AG04449 (cell line): ENCODE measurements around the gene ERBB4.
"Not testable (repeated sequence)": the region's sequence is repeated elsewhere in the genome, so short reads cannot be mapped to it uniquely, and the experiment has no call there.

Source experiments
- CTCF ChIA-PET: fragments of 350-600 bp; formaldehyde crosslinking; extraction: SDS; loops from one replicate; lab custom pipeline; 2021; ENCODE audit warnings: antibody characterized with exemption; lab: Yijun Ruan, JAX
- POLR2A ChIA-PET: fragments of 400-600, 350-600 bp; formaldehyde crosslinking; extraction: SDS; loops from one replicate; lab custom pipeline; 2020; ENCODE audit warnings: antibody characterized with exemption, inconsistent platforms; lab: Yijun Ruan, JAX
- DNase-seq: peaks from one replicate; pipeline ENCODE4 v3.0.0-alpha.2; 2010; ENCODE audit warnings: low read depth, low spot score
- H3K4me3 ChIP-seq: 2 replicates; pipeline ENCODE4 v1.5.1; 2011; ENCODE audit warnings: low read depth, mild to moderate bottlenecking, control low read depth, low read length
- TF ChIP-seq, protein P1 (sequence below): IDR thresholded peaks from one replicate; pipeline ENCODE4 v1.5.1; 2011; ENCODE audit warnings: mild to moderate bottlenecking, moderate library complexity, low read length, control low read depth, inconsistent platforms; ENCODE audit not compliant: insufficient read depth; ENCODE audit errors: missing control alignments

Gene ERBB4

DNA sequence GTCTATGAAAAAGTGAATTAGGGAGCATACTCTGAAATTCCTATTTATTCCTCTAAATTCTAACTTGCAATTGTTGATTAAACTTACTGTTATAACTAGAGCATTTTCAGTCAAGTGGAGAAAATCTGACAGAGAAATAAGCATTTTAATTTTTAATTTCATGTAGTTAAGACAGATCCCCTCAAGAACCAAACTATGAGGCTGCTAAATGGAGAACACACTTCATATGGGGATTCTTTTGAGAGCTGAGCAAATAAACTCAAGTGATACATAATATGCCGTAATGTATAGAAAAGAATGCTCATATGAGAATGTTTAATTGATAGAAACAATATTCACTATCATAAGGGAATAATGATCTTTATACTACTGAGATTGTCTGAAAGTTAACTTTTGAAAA is 340.8 kb downstream of the ERBB4 start:
- ChIA-PET POLR2A (no interaction called here), CTCF (no interaction called here)
- no peak for DNase-seq
- TF ChIP-seq, protein P1, sequence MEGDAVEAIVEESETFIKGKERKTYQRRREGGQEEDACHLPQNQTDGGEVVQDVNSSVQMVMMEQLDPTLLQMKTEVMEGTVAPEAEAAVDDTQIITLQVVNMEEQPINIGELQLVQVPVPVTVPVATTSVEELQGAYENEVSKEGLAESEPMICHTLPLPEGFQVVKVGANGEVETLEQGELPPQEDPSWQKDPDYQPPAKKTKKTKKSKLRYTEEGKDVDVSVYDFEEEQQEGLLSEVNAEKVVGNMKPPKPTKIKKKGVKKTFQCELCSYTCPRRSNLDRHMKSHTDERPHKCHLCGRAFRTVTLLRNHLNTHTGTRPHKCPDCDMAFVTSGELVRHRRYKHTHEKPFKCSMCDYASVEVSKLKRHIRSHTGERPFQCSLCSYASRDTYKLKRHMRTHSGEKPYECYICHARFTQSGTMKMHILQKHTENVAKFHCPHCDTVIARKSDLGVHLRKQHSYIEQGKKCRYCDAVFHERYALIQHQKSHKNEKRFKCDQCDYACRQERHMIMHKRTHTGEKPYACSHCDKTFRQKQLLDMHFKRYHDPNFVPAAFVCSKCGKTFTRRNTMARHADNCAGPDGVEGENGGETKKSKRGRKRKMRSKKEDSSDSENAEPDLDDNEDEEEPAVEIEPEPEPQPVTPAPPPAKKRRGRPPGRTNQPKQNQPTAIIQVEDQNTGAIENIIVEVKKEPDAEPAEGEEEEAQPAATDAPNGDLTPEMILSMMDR = no peak
- H3K4me3 ChIP-seq = no peak overlapping the region

DNA sequence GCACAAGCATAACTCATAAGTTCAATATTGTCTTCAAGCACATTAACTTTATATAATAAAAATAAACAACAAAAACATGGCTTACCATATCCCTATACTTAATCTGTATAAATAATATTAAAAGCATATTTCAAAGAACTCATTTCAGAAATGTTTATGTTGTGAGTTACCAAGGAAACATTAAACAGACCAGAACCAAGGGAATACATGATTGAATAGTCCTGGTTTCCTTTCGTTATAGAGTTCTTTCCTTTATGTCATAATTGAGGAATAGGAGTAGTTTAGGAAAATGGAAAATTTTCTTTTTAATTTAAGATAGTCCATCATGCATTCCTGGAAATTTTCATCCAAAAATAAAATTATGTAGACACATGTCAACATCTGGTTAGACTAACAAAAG is 343.0 kb downstream of the ERBB4 start:
- TF ChIP-seq, protein P1 = no peak
- POLR2A ChIA-PET = no interaction called here
- no peak overlapping the region for H3K4me3 ChIP-seq
- CTCF ChIA-PET = no interaction called here
- DNase-seq = no peak

DNA sequence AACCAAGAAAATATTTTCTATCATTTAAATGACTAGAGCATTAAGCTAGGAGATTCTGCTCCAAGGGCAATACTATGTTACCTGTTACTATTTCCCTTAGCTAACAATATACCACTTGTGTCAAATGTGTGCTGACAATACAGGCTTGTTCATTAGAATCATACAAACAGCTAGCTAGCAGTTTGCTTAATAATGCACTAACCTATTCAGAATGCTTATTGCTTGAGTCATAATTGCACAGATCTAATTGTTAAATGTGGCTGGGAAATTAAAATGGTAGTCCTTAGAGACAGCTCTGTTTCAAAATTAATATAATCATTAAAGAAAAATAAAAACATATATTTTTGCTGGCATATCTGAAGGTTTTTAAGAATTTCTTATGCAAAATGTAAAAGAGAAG is 344.2 kb downstream of the ERBB4 start:
- TF ChIP-seq, protein P1 = no peak
- DNase-seq = no peak
- ChIA-PET CTCF (no interaction called here), POLR2A (no interaction called here)
- H3K4me3 ChIP-seq = no peak overlapping the region

DNA sequence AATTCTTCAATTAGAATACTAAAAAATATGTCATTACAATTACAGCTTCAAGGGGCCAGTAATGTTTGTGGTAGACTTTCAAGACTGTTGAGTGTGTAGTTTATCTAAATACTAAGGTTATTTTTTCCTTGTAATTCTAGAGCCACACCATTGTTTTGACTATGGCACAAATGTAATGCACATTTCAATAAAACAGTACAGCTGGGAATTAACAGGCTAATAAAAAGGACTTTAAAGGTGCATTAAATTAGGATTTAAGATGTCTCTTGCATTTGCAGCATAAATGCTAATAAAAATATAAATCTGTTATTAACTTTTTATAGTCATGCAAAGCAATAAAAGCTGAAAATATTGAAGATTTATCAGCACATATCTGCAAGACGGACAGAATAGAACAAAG is 344.8 kb downstream of the ERBB4 start:
- TF ChIP-seq, protein P1 = no peak

DNA sequence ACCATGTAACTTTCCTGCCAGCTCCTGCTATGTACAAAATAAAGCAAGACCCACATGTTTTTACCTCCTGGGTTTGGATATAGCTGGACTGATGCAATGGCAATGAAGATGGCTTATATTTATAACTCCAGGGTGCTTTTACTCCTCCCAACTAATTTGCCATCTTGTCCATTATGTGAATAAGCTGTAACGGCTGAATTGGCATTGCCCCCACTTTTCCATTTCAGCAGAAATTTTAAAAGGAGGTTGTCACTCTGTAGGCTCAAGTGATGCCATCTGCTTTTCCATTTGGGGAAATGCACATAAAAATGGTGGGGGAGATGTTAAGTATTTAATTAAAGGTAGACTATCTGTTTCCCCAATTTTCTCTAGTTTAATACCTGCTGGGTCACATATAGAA is 345.5 kb downstream of the ERBB4 start:
- TF ChIP-seq, protein P1 = no peak
- ChIA-PET POLR2A (no interaction called here), CTCF (interaction anchor here (0.7 kb wide), 1 partner anchor 34 kb away, joined by 3 read pairs; no protein-coding TSS in a partner anchor)
- no peak for DNase-seq
- no peak overlapping the region for H3K4me3 ChIP-seq

More for the DNA sequence above, 344.8 kb downstream of the ERBB4 start:
- CTCF ChIA-PET = no interaction called here
- POLR2A ChIA-PET = no interaction called here
- H3K4me3 ChIP-seq = no peak overlapping the region
- no peak for DNase-seq

DNA sequence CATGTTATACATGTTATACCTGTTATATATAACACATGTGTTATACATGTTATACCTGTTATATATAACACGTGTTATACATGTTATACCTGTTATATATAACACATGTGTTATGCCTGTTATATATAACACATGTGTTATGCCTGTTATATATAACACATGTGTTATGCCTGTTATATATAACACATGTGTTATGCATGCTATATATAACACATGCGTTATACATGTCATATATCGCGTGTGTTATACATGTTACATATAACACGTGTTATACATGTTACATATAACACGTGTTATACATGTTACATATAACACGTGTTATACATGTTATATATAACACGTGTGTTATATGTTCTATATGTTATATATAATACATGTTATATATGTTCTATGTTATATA is 347.2 kb downstream of the ERBB4 start:
- H3K4me3 ChIP-seq, CTCF ChIA-PET, POLR2A ChIA-PET, DNase-seq: not testable (repeated sequence)

DNA sequence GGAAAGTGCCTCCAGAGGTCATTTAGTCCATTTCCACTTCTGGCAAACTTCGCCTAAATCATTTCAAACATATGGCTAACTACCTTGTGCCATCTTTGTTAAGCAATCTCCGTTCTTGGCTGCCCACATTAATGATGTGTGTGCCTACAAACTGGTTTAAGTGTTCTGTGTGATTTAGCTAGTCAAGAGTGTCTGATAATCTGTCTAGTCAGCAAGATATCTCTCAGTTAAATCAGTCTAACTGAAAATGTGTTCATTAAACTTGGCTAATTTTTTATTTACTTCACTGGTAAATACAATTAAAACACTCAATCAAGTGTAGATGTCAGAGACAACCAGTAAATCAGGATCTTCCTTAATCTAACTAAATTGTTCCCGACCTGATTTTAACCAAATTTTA is 352.4 kb downstream of the ERBB4 start:
- TF ChIP-seq, protein P1 = no peak
- POLR2A ChIA-PET = no interaction called here
- DNase-seq = no peak
- no peak overlapping the region for H3K4me3 ChIP-seq
- CTCF ChIA-PET = no interaction called here
